Activated gamma-delta T cell treated with Interleukin-2 at 50 U/mL for 16 hours (primary cell): Measurements from ENCODE around the gene RIN2.

ENCODE experiments used
- DNase-seq: peaks from one replicate; pipeline ENCODE4 v3.0.0-alpha.2; 2020

The RIN2 gene

GRCh38 chr20:19758133-19758500 is at the start of gene RIN2:
RIN2 (plus strand) TSS chr20:19758258; CDS start chr20:19889602, 131,344 bp downstream.
- DNase-seq = no peak

- no peak for DNase-seq
Observed at GRCh38 chr20:19709635-19710335, 48.3 kb upstream of the RIN2 start.

- no peak for DNase-seq
Observed at GRCh38 chr20:19710336-19711120, 47.5 kb upstream of the RIN2 start.

GRCh38 chr20:19711126-19711525 is 46.9 kb upstream of the RIN2 start:
- no peak for DNase-seq

- no peak for DNase-seq
Observed at GRCh38 chr20:19712721-19713260, 45.3 kb upstream of the RIN2 start.

- DNase-seq = no peak
Observed at GRCh38 chr20:19713822-19714578, 44.1 kb upstream of the RIN2 start.

- no peak for DNase-seq
Observed at GRCh38 chr20:19714579-19714840, 43.5 kb upstream of the RIN2 start.

GRCh38 chr20:19715986-19716385 is 42.1 kb upstream of the RIN2 start:
- no peak for DNase-seq

GRCh38 chr20:19718880-19719279 is 39.2 kb upstream of the RIN2 start:
- DNase-seq = no peak

GRCh38 chr20:19720991-19721390 is 37.1 kb upstream of the RIN2 start:
- no peak for DNase-seq

GRCh38 chr20:19723051-19723450 is 35.0 kb upstream of the RIN2 start:
- DNase-seq = no peak

GRCh38 chr20:19723813-19724430 is 34.1 kb upstream of the RIN2 start:
- DNase-seq = no peak

GRCh38 chr20:19725373-19725772 is 32.7 kb upstream of the RIN2 start:
- DNase-seq = no peak

GRCh38 chr20:19725814-19726525 is 32.1 kb upstream of the RIN2 start:
- no peak for DNase-seq

- no peak for DNase-seq
Observed at GRCh38 chr20:19727251-19727847, 30.7 kb upstream of the RIN2 start.

- no peak for DNase-seq
Observed at GRCh38 chr20:19729672-19730071, 28.4 kb upstream of the RIN2 start.

- DNase-seq = no peak
Observed at GRCh38 chr20:19730706-19731105, 27.4 kb upstream of the RIN2 start.

GRCh38 chr20:19734811-19735210 is 23.2 kb upstream of the RIN2 start:
- DNase-seq = no peak

GRCh38 chr20:19735446-19735845 is 22.6 kb upstream of the RIN2 start:
- no peak for DNase-seq

GRCh38 chr20:19737025-19737424 is 21.0 kb upstream of the RIN2 start:
- no peak for DNase-seq

GRCh38 chr20:19738951-19739350 is 19.1 kb upstream of the RIN2 start:
- DNase-seq = no peak

- DNase-seq = no peak
Observed at GRCh38 chr20:19739351-19739750, 18.7 kb upstream of the RIN2 start.
